HEK293T (cell line): ENCODE data around the gene KLK13.
A peak's percentile ranks its signal among the peaks of the same experiment; 100 is the strongest.

Experiments used
- CTCF ChIA-PET: fragments of 350-600 bp; formaldehyde crosslinking; extraction: SDS; loops from one replicate; lab custom pipeline; 2021; ENCODE audit warnings: antibody characterized with exemption, inconsistent platforms; lab: Yijun Ruan, JAX
- POLR2A ChIA-PET: fragments of 350-600 bp; formaldehyde crosslinking; extraction: SDS; loops from one replicate; lab custom pipeline; 2020; ENCODE audit warnings: antibody characterized with exemption, inconsistent platforms; lab: Yijun Ruan, JAX
- DNase-seq: peaks from one replicate; pipeline ENCODE4 v3.0.0; 2012; ENCODE audit warnings: mixed read lengths; ENCODE audit errors: extremely low spot score
- ARNT ChIP-seq: fragments of 450-650 bp; IDR thresholded peaks from 2 replicates; pipeline ENCODE4 v1.6.1; 2017; ENCODE audit warnings: mild to moderate bottlenecking
- BHLHE40 ChIP-seq: fragments of 450-650 bp; IDR thresholded peaks from 2 replicates; pipeline ENCODE4 v1.6.1; 2016; ENCODE audit warnings: mild to moderate bottlenecking, moderate library complexity, borderline replicate concordance
- CTBP1 ChIP-seq: fragments of 450-650 bp; IDR thresholded peaks from 2 replicates; pipeline ENCODE4 v1.6.1; 2016; ENCODE audit warnings: borderline replicate concordance
- ELF4 ChIP-seq: fragments of 450-650 bp; IDR thresholded peaks from 2 replicates; pipeline ENCODE4 v1.6.1; 2017; ENCODE audit warnings: antibody characterized with exemption
- FOXA1 ChIP-seq: fragments of 450-650 bp; IDR thresholded peaks from 2 replicates; pipeline ENCODE4 v1.6.1; 2016; ENCODE audit warnings: mild to moderate bottlenecking
- FOXK2 ChIP-seq: fragments of 450-650 bp; IDR thresholded peaks from 2 replicates; pipeline ENCODE4 v1.6.1; 2016; ENCODE audit warnings: mild to moderate bottlenecking
- FOXM1 ChIP-seq: fragments of 450-650 bp; IDR thresholded peaks from 2 replicates; pipeline ENCODE4 v1.6.1; 2017; ENCODE audit warnings: mild to moderate bottlenecking, borderline replicate concordance
- HDGF ChIP-seq: fragments of 450-650 bp; IDR thresholded peaks from 2 replicates; pipeline ENCODE4 v1.6.1; 2017; ENCODE audit warnings: antibody characterized with exemption, borderline replicate concordance
- L3MBTL2 ChIP-seq: fragments of 450-650 bp; conservative IDR thresholded peaks from 2 replicates; pipeline ENCODE4 v1.6.1; 2016; ENCODE audit warnings: mild to moderate bottlenecking
- LEF1 ChIP-seq: fragments of 450-650 bp; IDR thresholded peaks from 2 replicates; pipeline ENCODE4 v1.6.1; 2017; ENCODE audit warnings: mild to moderate bottlenecking, borderline replicate concordance
- NFRKB ChIP-seq: fragments of 450-650 bp; IDR thresholded peaks from 2 replicates; pipeline ENCODE4 v1.6.1; 2016; ENCODE audit warnings: mild to moderate bottlenecking, moderate library complexity
- PKNOX1 ChIP-seq: fragments of 450-650 bp; IDR thresholded peaks from 2 replicates; pipeline ENCODE4 v1.6.1; 2016
- SP1 ChIP-seq: fragments of 450-650 bp; IDR thresholded peaks from 2 replicates; pipeline ENCODE4 v1.6.1; 2017
- SUZ12 ChIP-seq: fragments of 450-650 bp; IDR thresholded peaks from 2 replicates; pipeline ENCODE4 v1.6.1; 2016; ENCODE audit warnings: mild to moderate bottlenecking
- TARDBP ChIP-seq: fragments of 450-650 bp; IDR thresholded peaks from 2 replicates; pipeline ENCODE4 v1.6.1; 2016
- ZNF384 ChIP-seq: fragments of 450-650 bp; IDR thresholded peaks from 2 replicates; pipeline ENCODE4 v1.6.1; 2016

Gene KLK13

GRCh38 chr19:51099047-51099382 lies 34.1 kb upstream of the KLK13 start:
- CTCF ChIA-PET: no interaction called here
- TF ChIP-seq PKNOX1 (no peak), LEF1 (no peak), NFRKB (no peak), FOXM1 (no peak), L3MBTL2 (no peak), FOXA1 (no peak), ARNT (no peak), BHLHE40 (no peak), SUZ12 (no peak), FOXK2 (no peak), ZNF384 (no peak), SP1 (no peak), HDGF (no peak), ELF4 (no peak), CTBP1 (no peak), TARDBP (no peak)
- POLR2A ChIA-PET: no interaction called here
- DNase-seq: no peak

- ChIA-PET POLR2A (no interaction called here), CTCF (no interaction called here)
Measured at GRCh38 chr19:51098365-51099046, 33.6 kb upstream of the KLK13 start.

GRCh38 chr19:51097796-51098195 lies 32.9 kb upstream of the KLK13 start:
- CTCF ChIA-PET: no interaction called here
- TF ChIP-seq NFRKB (no peak), TARDBP (no peak)
- POLR2A ChIA-PET: no interaction called here
- DNase-seq: no peak

More at GRCh38 chr19:51098365-51099046, 33.6 kb upstream of the KLK13 start:
- TF ChIP-seq CTBP1: no peak
- no peak for TF ChIP-seq ZNF384
- no peak for TF ChIP-seq FOXM1
- no peak for TF ChIP-seq HDGF
- no peak for TF ChIP-seq SUZ12
- no peak for TF ChIP-seq LEF1
- no peak for TF ChIP-seq SP1
- TF ChIP-seq FOXK2: no peak
- no peak for TF ChIP-seq ELF4
- no peak for TF ChIP-seq BHLHE40
- no peak for TF ChIP-seq TARDBP
- TF ChIP-seq PKNOX1: no peak
- no peak for DNase-seq

- peak; percentile 72 for DNase-seq
- TF ChIP-seq SUZ12 (no peak), PKNOX1 (no peak), LEF1 (no peak), FOXK2 (no peak), CTBP1 (no peak), ZNF384 (no peak), NFRKB (no peak), SP1 (no peak), BHLHE40 (no peak), ELF4 (no peak), L3MBTL2 (no peak), HDGF (no peak), FOXM1 (no peak), TARDBP (no peak), FOXA1 (no peak), ARNT (no peak)
- CTCF ChIA-PET: interaction anchor here (0.6 to 1.8 kb wide), 3 partner anchors 80 to 607 kb away, joined by 3 to 9 read pairs (median 4); no protein-coding TSS in a partner anchor
- POLR2A ChIA-PET: no interaction called here
Measured at GRCh38 chr19:51097166-51097738, 32.4 kb upstream of the KLK13 start.

GRCh38 chr19:51096473-51097165 lies 31.7 kb upstream of the KLK13 start:
- ChIA-PET CTCF (interaction anchor here (0.6 to 1.8 kb wide), 4 partner anchors 49 to 607 kb away, joined by 3 to 9 read pairs (median 5); no protein-coding TSS in a partner anchor), POLR2A (no interaction called here)
- no peak for DNase-seq
- TF ChIP-seq FOXA1 (no peak), ELF4 (no peak), SUZ12 (no peak), TARDBP (no peak), LEF1 (no peak), FOXK2 (no peak), BHLHE40 (no peak), L3MBTL2 (no peak)
